AG09319 (cell line): Measurements from ENCODE around the gene CD300LD.

Source experiments
- DNase-seq: peaks from one replicate; pipeline ENCODE4 v3.0.0-alpha.2; 2010; ENCODE audit warnings: low read depth; ENCODE audit errors: extremely low read depth
- CTCF ChIP-seq: IDR thresholded peaks from 2 replicates; pipeline ENCODE4 v1.5.1; 2011; ENCODE audit warnings: low read depth, mild to moderate bottlenecking, inconsistent platforms, low read length, moderate library complexity

CD300LD gene

GRCh38 chr17:74571621-74572270 is 20.3 kb downstream of the CD300LD start:
- no peak for DNase-seq

GRCh38 chr17:74569020-74570003 is 22.8 kb downstream of the CD300LD start:
- DNase-seq = peak; percentile 63
- no peak for TF ChIP-seq CTCF

More at GRCh38 chr17:74571621-74572270, 20.3 kb downstream of the CD300LD start:
- TF ChIP-seq CTCF = no peak

GRCh38 chr17:74568106-74568873 is 23.8 kb downstream of the CD300LD start:
- DNase-seq = no peak
- no peak for TF ChIP-seq CTCF

- DNase-seq = no peak
- no peak for TF ChIP-seq CTCF
These were observed 24.7 kb downstream of the CD300LD start, which contains the start of gene CD300H for GRCh38 chr17:74567397-74567796. Gene CD300H, minus strand, starts transcription at chr17:74567509.

GRCh38 chr17:74566132-74566753 is 25.8 kb downstream of the CD300LD start:
- TF ChIP-seq CTCF = peak; percentile 40
- no peak for DNase-seq

GRCh38 chr17:74565126-74565525 is 27.0 kb downstream of the CD300LD start:
- DNase-seq = no peak

More at GRCh38 chr17:74565126-74565525, 27.0 kb downstream of the CD300LD start:
- no peak for TF ChIP-seq CTCF
